SK-N-SH treated with all-trans-retinoic acid at 6 μM for 48 hours (cell line): ENCODE measurements around the gene DISP3.

Experiments
- ATAC-seq: fragments of 200-7000 bp; cut with Tn5 transposase; 3 replicates; pipeline ENCODE4 v1.9.1; 2020; ENCODE audit warnings: mild to moderate bottlenecking, moderate library complexity
- CREB5 ChIP-seq: fragments of 250-450 bp; sonication (Bioruptor Pico); IDR thresholded peaks from 2 replicates; pipeline ENCODE4 v1.5.1; 2020; ENCODE audit warnings: low read depth, mild to moderate bottlenecking, moderate library complexity
- CSDC2 ChIP-seq: fragments of 250-450 bp; sonication (Bioruptor Pico); IDR thresholded peaks from 2 replicates; pipeline ENCODE4 v1.5.0; 2020; ENCODE audit warnings: mild to moderate bottlenecking, moderate library complexity
- CSRNP3 ChIP-seq: fragments of 250-450 bp; sonication (Bioruptor Pico); IDR thresholded peaks from 2 replicates; pipeline ENCODE4 v1.5.1; 2021; ENCODE audit warnings: mild to moderate bottlenecking, moderate library complexity
- ESRRG ChIP-seq: fragments of 250-450 bp; sonication (Bioruptor Pico); IDR thresholded peaks from 2 replicates; pipeline ENCODE4 v1.6.1; 2021; ENCODE audit warnings: mild to moderate bottlenecking
- GLIS3 ChIP-seq: fragments of 250-450 bp; sonication (Bioruptor Pico); IDR thresholded peaks from 2 replicates; pipeline ENCODE4 v1.5.0; 2020; ENCODE audit warnings: mild to moderate bottlenecking, moderate library complexity
- OSR1 ChIP-seq: fragments of 250-450 bp; sonication (Bioruptor Pico); IDR thresholded peaks from 2 replicates; pipeline ENCODE4 v1.8.0; 2022; ENCODE audit warnings: moderate library complexity, mild to moderate bottlenecking, inconsistent platforms
- PATZ1 ChIP-seq: fragments of 250-450 bp; sonication (Bioruptor Pico); IDR thresholded peaks from 2 replicates; pipeline ENCODE4 v1.8.0; 2020; ENCODE audit warnings: mild to moderate bottlenecking, moderate library complexity, borderline replicate concordance
- POU6F1 ChIP-seq: fragments of 250-450 bp; sonication (Bioruptor Pico); IDR thresholded peaks from 2 replicates; pipeline ENCODE4 v1.8.0; 2021; ENCODE audit warnings: low read depth, mild to moderate bottlenecking, moderate library complexity, borderline replicate concordance
- PPARA ChIP-seq: fragments of 250-450 bp; sonication (Bioruptor Pico); IDR thresholded peaks from 2 replicates; pipeline ENCODE4 v1.5.0; 2020; ENCODE audit warnings: mild to moderate bottlenecking, borderline replicate concordance
- SNAI2 ChIP-seq: fragments of 250-450 bp; sonication (Bioruptor Pico); IDR thresholded peaks from 2 replicates; pipeline ENCODE4 v1.5.0; 2020; ENCODE audit warnings: mild to moderate bottlenecking, moderate library complexity
- TOX ChIP-seq: fragments of 250-450 bp; sonication (Bioruptor Pico); IDR thresholded peaks from 2 replicates; pipeline ENCODE4 v1.8.0; 2021; ENCODE audit warnings: mild to moderate bottlenecking, moderate library complexity, borderline replicate concordance
- TSHZ2 ChIP-seq: fragments of 250-450 bp; sonication (Bioruptor Pico); IDR thresholded peaks from 2 replicates; pipeline ENCODE4 v1.5.0; 2020; ENCODE audit warnings: mild to moderate bottlenecking, moderate library complexity
- ZFP3 ChIP-seq: fragments of 250-450 bp; sonication (Bioruptor Pico); IDR thresholded peaks from 2 replicates; pipeline ENCODE4 v1.5.0; 2020; ENCODE audit warnings: mild to moderate bottlenecking, moderate library complexity
- ZFP30 ChIP-seq: fragments of 450-650 bp; formaldehyde crosslinking; IDR thresholded peaks from 2 replicates; pipeline ENCODE4 v1.5.0; 2022; ENCODE audit warnings: mild to moderate bottlenecking, moderate library complexity
- ZNF565 ChIP-seq: fragments of 450-650 bp; formaldehyde crosslinking; conservative IDR thresholded peaks from 2 replicates; pipeline ENCODE4 v1.5.0; 2020; ENCODE audit warnings: low read depth, mild to moderate bottlenecking, moderate library complexity
- ZNF70 ChIP-seq: fragments of 450-650 bp; formaldehyde crosslinking; IDR thresholded peaks from 2 replicates; pipeline ENCODE4 v1.5.0; 2020; ENCODE audit warnings: mild to moderate bottlenecking, moderate library complexity
- ZNF8 ChIP-seq: fragments of 450-650 bp; formaldehyde crosslinking; IDR thresholded peaks from 2 replicates; pipeline ENCODE4 v1.5.0; 2020; ENCODE audit warnings: mild to moderate bottlenecking, moderate library complexity

Gene DISP3

GRCh38 chr1:11558276-11558675, 79.3 kb downstream of the DISP3 start:
- TF ChIP-seq PATZ1: no peak
- no peak for TF ChIP-seq ZFP3 (CRISPR knock-in tag)
- TF ChIP-seq OSR1 (CRISPR knock-in tag): no peak
- TF ChIP-seq TSHZ2: no peak
- no peak for TF ChIP-seq CSRNP3 (CRISPR knock-in tag)
- TF ChIP-seq CREB5 (CRISPR knock-in tag): no peak
- no peak for TF ChIP-seq SNAI2 (CRISPR knock-in tag)
- TF ChIP-seq ZNF70 (CRISPR knock-in tag): no peak
- no peak for TF ChIP-seq ZNF8 (CRISPR knock-in tag)
- no peak for TF ChIP-seq GLIS3
- TF ChIP-seq POU6F1 (CRISPR knock-in tag): no peak
- TF ChIP-seq PPARA (CRISPR knock-in tag): no peak
- no peak for TF ChIP-seq ZFP30
- no peak for ATAC-seq

- TF ChIP-seq ZNF70 (CRISPR knock-in tag): no peak
- TF ChIP-seq ZNF565 (CRISPR knock-in tag): no peak
- no peak for TF ChIP-seq CSDC2 (CRISPR knock-in tag)
- TF ChIP-seq PPARA (CRISPR knock-in tag): no peak
- no peak for TF ChIP-seq TSHZ2
- no peak for TF ChIP-seq OSR1 (CRISPR knock-in tag)
- no peak for TF ChIP-seq TOX (CRISPR knock-in tag)
- no peak for TF ChIP-seq ZFP30
- ATAC-seq: no peak
Measured at GRCh38 chr1:11558871-11559590, 80.1 kb downstream of the DISP3 start.

- no peak for ATAC-seq
- no peak for TF ChIP-seq ESRRG (CRISPR knock-in tag)
Measured at GRCh38 chr1:11559591-11559970, 80.6 kb downstream of the DISP3 start.
